ENCODE data around the gene OLFM3. TPM values are rescaled to one million over a fixed set of nuclear protein-coding genes. Genes with fewer than 3 reads are reported as not detected.

OLFM3 gene
- total RNA-seq (not detected), polyA plus RNA-seq (not detected)

DNA sequence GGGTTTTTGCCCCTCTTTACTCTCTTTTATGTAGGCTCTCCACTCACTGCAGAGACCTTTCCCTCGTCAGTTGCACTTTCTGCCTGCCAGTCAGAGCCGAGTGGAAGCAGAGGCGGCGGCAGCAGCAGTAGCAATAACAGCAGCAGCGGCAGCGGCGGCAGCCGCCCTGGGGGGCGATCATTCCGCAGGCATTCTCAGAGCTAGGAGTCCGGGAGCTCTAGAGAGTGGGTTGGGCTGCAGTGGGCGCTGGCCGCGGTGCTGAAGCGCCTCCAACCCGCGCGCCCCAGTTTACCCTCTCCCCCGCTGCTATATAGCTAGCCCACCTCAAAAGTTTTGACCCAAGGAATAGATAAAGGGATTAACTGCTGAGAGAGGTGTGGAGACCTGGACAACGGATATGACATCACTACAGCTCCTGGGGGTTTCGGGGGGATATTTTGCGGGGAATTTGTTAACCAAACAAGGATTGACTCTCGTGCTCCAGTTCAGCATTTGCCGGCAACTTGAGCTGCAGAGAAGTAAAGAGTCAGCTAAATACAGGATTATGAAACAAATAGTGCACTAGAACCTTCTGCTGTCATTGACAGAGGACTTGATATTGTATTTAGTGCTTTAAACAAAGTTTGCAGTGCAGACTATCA, at the start of gene OLFM3:
Gene OLFM3, minus strand, starts transcription at position 102 of the 641 bp plus-strand sequence.
- Mint-ChIP-seq H3K9me3 (peaks cover 0 to 4% (median 0%) of the 10 kb centered on the region in 7 donors), H3K4me3 (no peak within 1 kb of the TSS), H3K27ac (no peak within 1 kb of the TSS), H3K27me3 (no peaks in the 10 kb centered on the region), H3K4me1 (no peaks in the 10 kb centered on the region), H3K36me3 (no peaks in the 10 kb centered on the region)
- no peak within 1 kb of the TSS for H3K4me3 ChIP-seq (ENCODE audit: low read depth, low read length)
- H3K27me3 ChIP-seq (ENCODE audit: control insufficient read depth, insufficient read depth, low read length): no peaks in the 10 kb centered on the region
- no peaks in the 10 kb centered on the region for H3K9me3 ChIP-seq (ENCODE audit: control insufficient read depth in 2 of 2, low read length in 2 of 2)
- no peak for DNase-seq
- ATAC-seq (ENCODE audit: low read depth in 2 of 2): no peak
- no peaks in the 10 kb centered on the region for H3K36me3 ChIP-seq (ENCODE audit: control insufficient read depth, insufficient read depth, low read length)
- H3K4me1 ChIP-seq (ENCODE audit: control insufficient read depth, insufficient read depth, low read length, poor library complexity, severe bottlenecking): no peaks in the 10 kb centered on the region
- H3K27ac ChIP-seq (ENCODE audit: insufficient read depth, low read length, poor library complexity, severe bottlenecking): no peak within 1 kb of the TSS

- H3K4me1 Mint-ChIP-seq: no peaks in the 10 kb centered on the region
- no peak overlapping the region for H3K4me3 Mint-ChIP-seq
- no peaks in the 10 kb centered on the region for H3K27me3 Mint-ChIP-seq
- peaks cover 0 to 7% (median 2%) of the 10 kb centered on the region in 7 donors for H3K9me3 Mint-ChIP-seq
- ATAC-seq (ENCODE audit: low read depth in 2 of 2) (no peak), DNase-seq (no peak)
- Histone ChIP-seq H3K9me3 (ENCODE audit: control insufficient read depth in 2 of 2, low read length in 2 of 2) (no peaks in the 10 kb centered on the region), H3K4me3 (ENCODE audit: low read depth, low read length) (no peak overlapping the region), H3K27ac (ENCODE audit: insufficient read depth, low read length, poor library complexity, severe bottlenecking) (no peak overlapping the region), H3K27me3 (ENCODE audit: control insufficient read depth, insufficient read depth, low read length) (no peaks in the 10 kb centered on the region), H3K4me1 (ENCODE audit: control insufficient read depth, insufficient read depth, low read length, poor library complexity, severe bottlenecking) (no peaks in the 10 kb centered on the region), H3K36me3 (ENCODE audit: control insufficient read depth, insufficient read depth, low read length) (no peaks in the 10 kb centered on the region)
- H3K36me3 Mint-ChIP-seq: no peaks in the 10 kb centered on the region
- H3K27ac Mint-ChIP-seq: no peak overlapping the region
Measured at GRCh38 chr1:102045752-102046151, 49.0 kb upstream of the OLFM3 start.

DNA sequence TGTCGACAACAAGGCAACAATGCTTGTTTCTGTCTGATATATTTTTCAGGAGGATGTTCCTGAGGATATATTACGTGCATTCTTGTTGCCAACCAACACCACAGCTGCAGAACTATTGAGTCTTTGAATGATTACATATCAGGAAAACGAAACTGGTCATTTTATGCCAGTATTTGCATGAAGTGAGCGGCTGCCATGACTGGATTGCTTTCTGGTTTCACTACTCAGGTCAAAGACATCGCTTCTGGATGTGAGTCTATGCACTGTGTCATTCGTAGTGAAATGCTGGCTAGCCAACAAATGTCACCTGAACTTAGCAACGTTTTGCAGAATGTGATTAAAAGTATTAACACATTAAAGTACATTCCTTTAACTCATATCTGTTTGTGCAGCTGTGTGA, 35.8 kb upstream of the OLFM3 start:
- H3K27ac ChIP-seq (ENCODE audit: insufficient read depth, low read length, poor library complexity, severe bottlenecking): no peak overlapping the region
- Mint-ChIP-seq H3K9me3 (peaks cover 0 to 6% (median 3%) of the 10 kb centered on the region in 7 donors), H3K27ac (no peak overlapping the region), H3K4me3 (no peak overlapping the region), H3K27me3 (no peaks in the 10 kb centered on the region), H3K4me1 (no peaks in the 10 kb centered on the region), H3K36me3 (no peaks in the 10 kb centered on the region)
- H3K4me1 ChIP-seq (ENCODE audit: control insufficient read depth, insufficient read depth, low read length, poor library complexity, severe bottlenecking): no peaks in the 10 kb centered on the region
- no peak overlapping the region for H3K4me3 ChIP-seq (ENCODE audit: low read depth, low read length)
- no peak for DNase-seq
- no peaks in the 10 kb centered on the region for H3K9me3 ChIP-seq (ENCODE audit: control insufficient read depth in 2 of 2, low read length in 2 of 2)
- no peaks in the 10 kb centered on the region for H3K36me3 ChIP-seq (ENCODE audit: control insufficient read depth, insufficient read depth, low read length)
- H3K27me3 ChIP-seq (ENCODE audit: control insufficient read depth, insufficient read depth, low read length): no peaks in the 10 kb centered on the region
- ATAC-seq (ENCODE audit: low read depth in 2 of 2): no peak

DNA sequence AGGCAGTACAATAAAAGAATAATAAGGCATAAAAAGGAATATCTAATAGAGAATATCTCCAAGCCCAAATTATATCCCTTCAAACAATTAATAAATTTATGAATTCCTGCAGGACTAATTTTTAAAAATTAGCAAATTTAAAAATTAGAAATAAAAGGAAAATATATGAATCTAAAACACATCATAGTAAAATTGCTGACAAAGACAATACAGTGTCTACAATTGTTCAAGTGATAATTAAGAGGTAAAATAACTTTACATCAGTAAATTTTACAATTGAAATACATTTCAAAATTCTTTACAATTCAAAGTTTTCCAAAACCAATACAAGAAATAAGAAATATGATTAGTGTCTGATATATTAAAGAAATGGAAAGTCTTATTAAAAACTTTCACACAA, 22.8 kb upstream of the OLFM3 start:
- Histone ChIP-seq H3K4me1 (ENCODE audit: control insufficient read depth, insufficient read depth, low read length, poor library complexity, severe bottlenecking) (no peaks in the 10 kb centered on the region), H3K27ac (ENCODE audit: insufficient read depth, low read length, poor library complexity, severe bottlenecking) (no peak overlapping the region), H3K4me3 (ENCODE audit: low read depth, low read length) (no peak overlapping the region), H3K9me3 (ENCODE audit: control insufficient read depth in 2 of 2, low read length in 2 of 2) (peaks cover 3 to 5% of the 10 kb centered on the region in 2 experiments), H3K27me3 (ENCODE audit: control insufficient read depth, insufficient read depth, low read length) (no peaks in the 10 kb centered on the region), H3K36me3 (ENCODE audit: control insufficient read depth, insufficient read depth, low read length) (no peaks in the 10 kb centered on the region)
- Mint-ChIP-seq H3K4me3 (no peak overlapping the region), H3K36me3 (no peaks in the 10 kb centered on the region), H3K4me1 (no peaks in the 10 kb centered on the region), H3K9me3 (peaks cover 0 to 12% (median 3%) of the 10 kb centered on the region in 7 donors), H3K27me3 (no peaks in the 10 kb centered on the region), H3K27ac (no peak overlapping the region)
- ATAC-seq (ENCODE audit: low read depth in 2 of 2) (no peak), DNase-seq (no peak)

- H3K4me1 Mint-ChIP-seq: no peaks in the 10 kb centered on the region
- H3K27me3 Mint-ChIP-seq: no peaks in the 10 kb centered on the region
- no peaks in the 10 kb centered on the region for H3K36me3 Mint-ChIP-seq
Measured at GRCh38 chr1:102015728-102016127, 19.0 kb upstream of the OLFM3 start.

GRCh38 chr1:102002057-102002456, 5.3 kb upstream of the OLFM3 start:
- no peaks in the 10 kb centered on the region for H3K9me3 ChIP-seq (ENCODE audit: control insufficient read depth in 2 of 2, low read length in 2 of 2)
- no peaks in the 10 kb centered on the region for H3K4me1 Mint-ChIP-seq
- H3K27ac Mint-ChIP-seq: no peak overlapping the region
- no peaks in the 10 kb centered on the region for H3K27me3 Mint-ChIP-seq
- H3K9me3 Mint-ChIP-seq: peaks cover 0 to 4% (median 1%) of the 10 kb centered on the region in 7 donors
- no peak overlapping the region for H3K27ac ChIP-seq (ENCODE audit: insufficient read depth, low read length, poor library complexity, severe bottlenecking)
- H3K27me3 ChIP-seq (ENCODE audit: control insufficient read depth, insufficient read depth, low read length): no peaks in the 10 kb centered on the region
- no peaks in the 10 kb centered on the region for H3K4me1 ChIP-seq (ENCODE audit: control insufficient read depth, insufficient read depth, low read length, poor library complexity, severe bottlenecking)
- H3K4me3 Mint-ChIP-seq: no peak overlapping the region
- no peak for DNase-seq
- H3K4me3 ChIP-seq (ENCODE audit: low read depth, low read length): no peak overlapping the region
- no peak for ATAC-seq (ENCODE audit: low read depth in 2 of 2)
- H3K36me3 Mint-ChIP-seq: no peaks in the 10 kb centered on the region
- no peaks in the 10 kb centered on the region for H3K36me3 ChIP-seq (ENCODE audit: control insufficient read depth, insufficient read depth, low read length)

More at GRCh38 chr1:102015728-102016127, 19.0 kb upstream of the OLFM3 start:
- Mint-ChIP-seq H3K9me3 (peaks cover 0 to 9% (median 3%) of the 10 kb centered on the region in 7 donors), H3K4me3 (no peak overlapping the region), H3K27ac (no peak overlapping the region)
- H3K36me3 ChIP-seq (ENCODE audit: control insufficient read depth, insufficient read depth, low read length): no peaks in the 10 kb centered on the region
- peaks cover 0 to 3% of the 10 kb centered on the region in 2 experiments for H3K9me3 ChIP-seq (ENCODE audit: control insufficient read depth in 2 of 2, low read length in 2 of 2)
- no peak overlapping the region for H3K27ac ChIP-seq (ENCODE audit: insufficient read depth, low read length, poor library complexity, severe bottlenecking)
- H3K27me3 ChIP-seq (ENCODE audit: control insufficient read depth, insufficient read depth, low read length): no peaks in the 10 kb centered on the region
- H3K4me1 ChIP-seq (ENCODE audit: control insufficient read depth, insufficient read depth, low read length, poor library complexity, severe bottlenecking): no peaks in the 10 kb centered on the region
- no peak overlapping the region for H3K4me3 ChIP-seq (ENCODE audit: low read depth, low read length)
- ATAC-seq (ENCODE audit: low read depth in 2 of 2) (no peak), DNase-seq (no peak)

DNA sequence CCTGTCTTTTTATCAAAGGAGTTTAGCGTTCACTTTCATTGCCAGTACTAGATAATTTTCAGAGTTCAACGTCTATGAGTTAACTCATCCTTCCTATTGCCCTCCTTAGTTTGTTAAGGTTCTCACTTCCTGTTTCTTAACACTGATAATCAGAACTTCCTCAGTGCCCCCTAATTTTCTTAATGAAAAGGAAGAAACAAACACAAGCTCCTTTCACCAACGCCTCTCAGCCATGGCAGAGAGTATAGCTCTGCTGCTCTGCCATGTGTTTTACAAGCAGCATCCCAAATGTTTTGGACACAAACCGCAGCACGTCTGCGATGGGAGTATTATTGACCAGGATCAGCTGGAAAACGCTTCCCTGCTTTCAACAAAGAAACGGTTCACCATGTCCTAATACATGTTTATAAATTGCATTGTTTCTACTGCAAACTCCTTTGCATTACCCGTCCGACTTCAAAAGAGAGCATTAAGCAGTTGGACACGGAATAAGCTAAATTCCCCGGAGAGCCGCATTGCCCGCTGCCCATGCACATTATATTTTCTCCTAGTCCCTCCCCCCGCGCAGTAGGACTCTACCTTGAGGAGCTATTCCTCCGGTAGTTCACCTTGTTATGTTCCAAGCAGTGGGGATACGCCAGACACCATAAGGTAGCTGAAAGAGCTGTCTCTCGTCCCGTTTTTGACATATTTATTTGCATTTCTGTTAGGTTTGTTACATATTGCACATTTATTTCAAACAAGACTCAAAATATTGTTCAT, 561 bp downstream of the OLFM3 start:
- H3K4me1 Mint-ChIP-seq: no peaks in the 10 kb centered on the region
- H3K27me3 ChIP-seq (ENCODE audit: control insufficient read depth, insufficient read depth, low read length): no peaks in the 10 kb centered on the region
- H3K36me3 Mint-ChIP-seq: no peaks in the 10 kb centered on the region
- no peaks in the 10 kb centered on the region for H3K36me3 ChIP-seq (ENCODE audit: control insufficient read depth, insufficient read depth, low read length)
- H3K9me3 ChIP-seq (ENCODE audit: control insufficient read depth in 2 of 2, low read length in 2 of 2): no peaks in the 10 kb centered on the region
- H3K4me3 ChIP-seq (ENCODE audit: low read depth, low read length): no peak overlapping the region
- no peak overlapping the region for H3K27ac ChIP-seq (ENCODE audit: insufficient read depth, low read length, poor library complexity, severe bottlenecking)
- no peak overlapping the region for H3K27ac Mint-ChIP-seq
- H3K27me3 Mint-ChIP-seq: no peaks in the 10 kb centered on the region
- ATAC-seq (ENCODE audit: low read depth in 2 of 2) (no peak), DNase-seq (no peak)
- H3K4me1 ChIP-seq (ENCODE audit: control insufficient read depth, insufficient read depth, low read length, poor library complexity, severe bottlenecking): no peaks in the 10 kb centered on the region
- H3K9me3 Mint-ChIP-seq: peaks cover 0 to 4% (median 0%) of the 10 kb centered on the region in 7 donors
- H3K4me3 Mint-ChIP-seq: no peak overlapping the region

- Histone ChIP-seq H3K4me3 (ENCODE audit: low read depth, low read length) (no peak overlapping the region), H3K36me3 (ENCODE audit: control insufficient read depth, insufficient read depth, low read length) (no peaks in the 10 kb centered on the region), H3K27ac (ENCODE audit: insufficient read depth, low read length, poor library complexity, severe bottlenecking) (no peak overlapping the region), H3K27me3 (ENCODE audit: control insufficient read depth, insufficient read depth, low read length) (no peaks in the 10 kb centered on the region), H3K9me3 (ENCODE audit: control insufficient read depth in 2 of 2, low read length in 2 of 2) (no peaks in the 10 kb centered on the region), H3K4me1 (ENCODE audit: control insufficient read depth, insufficient read depth, low read length, poor library complexity, severe bottlenecking) (no peaks in the 10 kb centered on the region)
- Mint-ChIP-seq H3K9me3 (peaks cover 0 to 4% (median 0%) of the 10 kb centered on the region in 7 donors), H3K27me3 (no peaks in the 10 kb centered on the region), H3K4me3 (no peak overlapping the region), H3K36me3 (no peaks in the 10 kb centered on the region), H3K4me1 (no peaks in the 10 kb centered on the region), H3K27ac (no peak overlapping the region)
- DNase-seq (no peak), ATAC-seq (ENCODE audit: low read depth in 2 of 2) (no peak)
Measured at GRCh38 chr1:101993710-101994109, 3.0 kb downstream of the OLFM3 start.

Measured in CD4-positive, CD25-positive, alpha-beta regulatory T cell (primary cell).